ENCODE data around the gene MBD3L4.
"Not testable (repeated sequence)": the region's sequence is repeated elsewhere in the genome, so short reads cannot be mapped to it uniquely, and the experiment has no call there.

Gene MBD3L4

GRCh38 chr19:7041563-7041962 lies 1.6 kb upstream of the MBD3L4 start:
- DNase-seq, result not testable (repeated sequence)

GRCh38 chr19:7030278-7030677 lies 9.7 kb downstream of the MBD3L4 start, which contains the start of gene MBD3L5:
MBD3L5 (plus strand) TSS chr19:7030578; CDS start chr19:7030612, 34 bp downstream.
- DNase-seq, result not testable (repeated sequence)

DNA sequence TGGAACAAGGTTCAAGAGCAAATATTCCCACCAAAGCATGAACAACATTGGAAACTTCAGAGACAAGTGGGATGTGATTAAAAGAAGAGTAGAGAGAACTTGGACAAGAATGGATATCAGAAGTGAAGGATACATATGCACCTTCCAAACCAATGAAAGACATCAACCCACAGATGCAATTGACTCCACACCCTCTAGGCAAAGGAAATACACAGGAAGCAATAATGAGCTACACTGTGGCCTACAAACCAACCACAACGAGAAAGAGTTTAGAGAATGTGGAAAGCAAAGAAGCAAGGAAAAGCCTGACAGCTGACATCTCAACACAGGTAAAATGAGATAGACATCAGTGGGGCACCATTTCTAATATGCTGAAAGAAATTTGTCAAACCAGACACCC lies 11.2 kb downstream of the MBD3L4 start:
- not testable (repeated sequence) for DNase-seq

DNA sequence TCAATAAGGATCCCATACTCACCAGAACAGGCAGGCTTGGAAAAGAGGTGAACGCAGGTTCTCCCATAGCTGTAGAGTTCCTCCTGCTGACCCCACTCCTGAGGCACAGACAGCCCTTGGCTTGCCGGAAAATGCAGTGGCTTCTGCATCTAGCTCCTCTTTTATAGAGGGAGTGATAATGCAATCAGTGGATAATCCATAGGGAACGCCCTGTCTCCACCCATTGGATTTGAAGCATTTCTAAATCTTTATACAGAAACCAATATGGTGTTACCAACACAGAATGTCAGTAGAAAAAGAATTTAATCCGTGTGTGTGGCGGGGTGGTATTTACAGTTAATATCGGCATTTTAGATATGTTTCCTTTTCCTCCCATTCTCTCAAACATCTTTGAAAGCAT lies 18.6 kb downstream of the MBD3L4 start, which contains the start of gene MBD3L2B:
TSS of gene MBD3L2B (minus strand) at position 101 of the 400 bp plus-strand sequence. CDS start at position 67, 34 bp downstream.
- DNase-seq, result not testable (repeated sequence)

- DNase-seq, result no peak
Measured at GRCh38 chr19:7018828-7019227, 21.2 kb downstream of the MBD3L4 start.

GRCh38 chr19:7013678-7014077 lies 26.3 kb downstream of the MBD3L4 start:
- peak in 1 of 2 experiments; percentile 30 for DNase-seq

DNA sequence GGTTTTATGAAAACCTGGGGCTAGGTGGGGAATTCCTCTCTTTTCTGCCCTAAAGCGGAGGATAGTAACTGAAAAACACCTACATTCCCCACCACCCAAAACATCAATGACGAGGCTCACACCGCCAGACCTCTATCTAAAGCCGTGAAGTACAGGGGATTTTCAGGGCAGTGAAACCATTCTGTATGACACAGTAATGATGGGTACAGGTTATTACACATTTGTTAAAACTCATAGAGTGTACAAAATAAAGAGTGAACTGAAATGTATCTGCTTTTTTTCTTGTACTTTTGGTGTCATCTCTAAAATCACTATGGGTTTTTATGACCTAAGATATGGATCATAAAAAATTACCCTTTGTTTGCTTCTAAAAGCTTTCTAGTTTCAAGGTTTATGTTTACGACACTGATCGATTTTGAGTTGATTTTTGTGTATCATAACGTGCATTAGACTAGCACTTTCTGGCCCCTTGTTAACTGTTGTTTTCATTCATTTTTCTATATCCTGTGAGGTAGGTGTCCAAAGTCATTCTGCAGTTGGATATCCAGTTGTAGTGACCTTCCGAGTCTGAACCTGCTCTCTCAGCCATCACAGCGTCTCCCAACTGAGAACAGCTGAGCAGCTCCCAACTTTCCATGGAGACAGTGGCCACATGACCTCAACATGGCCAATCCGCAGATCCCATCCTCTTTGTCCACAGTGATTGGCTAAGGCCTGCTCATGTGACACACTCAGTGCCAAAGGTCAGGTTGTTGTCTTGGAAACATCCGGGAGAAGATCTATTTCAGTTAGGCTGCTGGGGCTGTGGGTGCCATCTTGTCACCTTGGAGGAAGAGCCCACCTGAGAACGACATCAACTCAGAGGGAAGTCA lies 29.0 kb downstream of the MBD3L4 start:
- DNase-seq, result peak; percentile 38 to 51

- DNase-seq, result no peak
Measured at GRCh38 chr19:7007859-7008258, 32.1 kb downstream of the MBD3L4 start.

DNA sequence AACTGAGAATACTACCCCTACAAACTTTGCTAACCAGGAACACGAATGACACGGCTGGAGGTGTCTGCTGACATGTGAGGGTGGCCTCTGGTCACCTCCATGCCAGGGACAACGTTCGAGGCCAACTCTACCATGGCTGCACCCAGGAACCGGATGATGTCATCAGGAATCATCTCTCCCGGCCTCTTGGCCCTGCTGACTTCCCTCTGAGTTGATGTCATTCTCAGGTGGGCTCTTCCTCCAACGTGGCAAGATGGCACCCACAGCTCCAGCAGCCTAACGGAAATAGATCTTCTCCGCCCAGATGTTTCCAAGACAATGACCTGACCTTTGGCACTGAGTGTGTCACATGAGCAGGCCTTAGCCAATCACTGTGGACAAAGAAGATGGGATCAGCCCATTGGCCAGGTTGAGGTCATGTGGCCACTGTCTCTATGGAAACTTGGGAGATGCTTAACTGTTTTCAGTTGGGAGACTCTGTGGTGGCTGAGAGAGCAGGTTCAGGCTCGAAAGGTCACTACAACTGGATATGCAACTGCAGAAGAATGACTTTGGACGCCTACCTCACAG lies 33.8 kb downstream of the MBD3L4 start:
- no peak for DNase-seq

GRCh38 chr19:7004313-7004931 lies 35.6 kb downstream of the MBD3L4 start:
- no peak for DNase-seq

- no peak for DNase-seq
Measured at GRCh38 chr19:7000816-7001215, 39.2 kb downstream of the MBD3L4 start.

DNA sequence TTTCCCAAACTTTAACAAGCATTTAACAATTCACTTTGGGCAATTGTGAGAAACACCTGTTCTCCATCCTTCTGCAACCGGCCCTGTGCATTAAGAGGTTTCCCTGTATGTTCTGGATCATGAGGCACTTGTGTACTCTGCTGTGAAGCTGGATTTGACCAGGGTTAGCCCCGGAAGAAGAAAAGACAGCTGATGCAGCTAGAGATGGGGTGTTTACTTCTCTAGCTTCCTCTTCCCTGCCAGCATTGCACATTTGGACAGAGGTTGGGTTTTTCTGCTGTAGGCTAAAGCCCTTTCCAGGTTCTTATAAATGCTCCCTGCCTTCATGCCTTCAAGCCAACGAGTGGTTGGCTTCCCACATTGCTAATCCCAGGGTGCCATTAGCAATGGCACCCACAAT lies 39.6 kb downstream of the MBD3L4 start:
- DNase-seq, result no peak

DNA sequence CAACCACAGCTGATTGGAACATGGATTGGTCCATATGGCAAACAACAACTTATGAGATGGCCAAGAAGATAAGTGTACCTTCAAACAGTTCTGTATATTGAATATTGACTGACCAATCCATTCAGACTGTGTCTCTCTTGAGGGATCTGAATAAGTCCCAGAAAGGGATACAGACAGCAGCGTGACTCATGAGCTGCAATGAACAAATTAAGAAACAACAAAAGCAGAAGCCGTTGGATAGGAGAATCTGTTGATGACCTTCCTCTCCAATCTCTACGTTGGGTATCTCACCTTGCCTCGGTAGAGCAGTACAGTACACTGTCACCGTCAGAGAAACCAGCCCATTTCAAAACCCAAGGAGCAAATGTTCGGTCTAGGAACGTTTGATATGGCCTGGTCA lies 40.0 kb downstream of the MBD3L4 start:
- no peak for DNase-seq

- DNase-seq, result no peak
Measured at GRCh38 chr19:6997679-6998445, 42.1 kb downstream of the MBD3L4 start.

DNA sequence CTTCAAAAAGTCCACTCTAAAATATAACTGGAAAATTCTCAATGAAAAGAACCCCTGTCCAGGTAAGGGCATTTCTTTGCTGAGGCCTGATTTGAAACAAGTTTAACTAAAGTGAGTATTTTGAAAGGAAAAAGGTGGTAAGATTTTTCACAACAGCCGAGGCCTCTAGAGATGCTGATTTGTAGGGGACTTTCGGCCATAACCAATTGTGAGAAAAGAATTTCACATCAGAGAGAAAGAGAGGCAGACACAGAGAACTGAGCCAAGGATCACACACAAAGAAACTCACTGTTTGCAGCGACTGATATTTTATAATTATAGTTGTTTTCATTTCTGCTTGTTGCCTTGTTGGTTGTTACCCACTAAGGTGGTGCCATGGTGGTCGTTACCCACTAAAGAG lies 43.2 kb downstream of the MBD3L4 start:
- DNase-seq, result no peak

GRCh38 chr19:6995054-6995453 lies 44.9 kb downstream of the MBD3L4 start:
- no peak for DNase-seq

DNA sequence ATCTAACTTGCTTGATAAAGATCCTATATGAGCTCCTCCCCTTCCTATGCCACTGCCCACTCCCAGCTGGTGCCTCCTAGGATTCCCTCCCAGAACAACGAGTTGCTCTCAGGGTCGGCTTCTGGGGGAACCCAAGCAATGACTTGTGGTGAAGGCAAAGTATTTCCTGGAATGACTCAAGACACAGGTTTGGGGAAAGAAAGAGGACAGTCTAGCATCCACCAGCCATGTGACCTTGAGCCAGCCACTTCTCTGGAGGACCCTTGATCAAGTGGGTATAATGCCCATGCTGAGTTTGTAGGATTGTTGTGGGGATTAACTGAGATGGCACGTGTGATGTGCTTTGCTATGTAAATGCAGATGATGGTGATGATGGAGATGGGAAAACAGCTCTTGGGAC lies 51.7 kb downstream of the MBD3L4 start:
- DNase-seq, result no peak

GRCh38 chr19:6987850-6988249 lies 52.1 kb downstream of the MBD3L4 start:
- no peak for DNase-seq
